ENCODE measurements around the gene DOCK4. TPM values are rescaled to one million over a fixed set of nuclear protein-coding genes. Genes with fewer than 3 reads are reported as not detected.

DOCK4 gene
- total and polyA plus RNA-seq, 2 donors from 2014 or later, result 3.2 to 38.9 TPM

GRCh38 chr7:111927353-111928019 lies 278.7 kb downstream of the DOCK4 start:
- no peak for TF ChIP-seq CTCF (IDR thresholded peaks at IDR 0.05; ENCODE audit: borderline replicate concordance, extremely low read depth, insufficient read depth)
- H3K9ac ChIP-seq (ENCODE audit: low read length in 3 of 3), result no peak overlapping the region

GRCh38 chr7:111920329-111920728 lies 285.9 kb downstream of the DOCK4 start:
- Histone ChIP-seq H3K4me3 (ENCODE audit: low read length in 3 of 3) (no peak overlapping the region), H3K9ac (ENCODE audit: low read length in 3 of 3) (no peak overlapping the region), H3K27ac (ENCODE audit: low read depth in 2 of 2, low read length in 2 of 2) (no peak overlapping the region), H3K36me3 (ENCODE audit: control insufficient read depth in 2 of 3, insufficient read depth in 3 of 3, low read length in 3 of 3) (no peaks in the 10 kb centered on the region), H3K9me3 (ENCODE audit: control insufficient read depth in 2 of 3, insufficient read depth in 1 of 3, low read length in 3 of 3) (no peaks in the 10 kb centered on the region), H3K4me1 (ENCODE audit: control insufficient read depth in 2 of 3, insufficient read depth in 2 of 3, low read depth in 1 of 3, low read length in 3 of 3) (no peaks in the 10 kb centered on the region), H3K27me3 (ENCODE audit: control insufficient read depth, insufficient read depth, low read length) (no peaks in the 10 kb centered on the region)
- DNase-seq (no peak), FAIRE-seq (no peak)
- TF ChIP-seq CTCF (IDR thresholded peaks at IDR 0.05; ENCODE audit: borderline replicate concordance, extremely low read depth, insufficient read depth), result no peak
- intact Hi-C loops (cut with DNase I), result no loop called here

More at GRCh38 chr7:111927353-111928019, 278.7 kb downstream of the DOCK4 start:
- Histone ChIP-seq H3K4me3 (ENCODE audit: low read length in 3 of 3) (no peak overlapping the region), H3K27ac (ENCODE audit: low read depth in 2 of 2, low read length in 2 of 2) (no peak overlapping the region), H3K9me3 (ENCODE audit: control insufficient read depth in 2 of 3, insufficient read depth in 1 of 3, low read length in 3 of 3) (no peaks in the 10 kb centered on the region), H3K27me3 (ENCODE audit: control insufficient read depth, insufficient read depth, low read length) (no peaks in the 10 kb centered on the region), H3K4me1 (ENCODE audit: control insufficient read depth in 2 of 3, insufficient read depth in 2 of 3, low read depth in 1 of 3, low read length in 3 of 3) (no peaks in the 10 kb centered on the region), H3K36me3 (ENCODE audit: control insufficient read depth in 2 of 3, insufficient read depth in 3 of 3, low read length in 3 of 3) (no peaks in the 10 kb centered on the region)
- intact Hi-C loops (cut with DNase I), result no loop called here
- DNase-seq, result no peak
- no peak for FAIRE-seq

- Histone ChIP-seq H3K27me3 (ENCODE audit: control insufficient read depth, insufficient read depth, low read length) (no peaks in the 10 kb centered on the region), H3K4me3 (ENCODE audit: low read length in 3 of 3) (no peak overlapping the region), H3K9me3 (ENCODE audit: control insufficient read depth in 2 of 3, insufficient read depth in 1 of 3, low read length in 3 of 3) (no peaks in the 10 kb centered on the region), H3K4me1 (ENCODE audit: control insufficient read depth in 2 of 3, insufficient read depth in 2 of 3, low read depth in 1 of 3, low read length in 3 of 3) (no peaks in the 10 kb centered on the region), H3K27ac (ENCODE audit: low read depth in 2 of 2, low read length in 2 of 2) (no peak overlapping the region), H3K36me3 (ENCODE audit: control insufficient read depth in 2 of 3, insufficient read depth in 3 of 3, low read length in 3 of 3) (no peaks in the 10 kb centered on the region), H3K9ac (ENCODE audit: low read length in 3 of 3) (no peak overlapping the region)
- TF ChIP-seq CTCF (IDR thresholded peaks at IDR 0.05; ENCODE audit: borderline replicate concordance, extremely low read depth, insufficient read depth), result no peak
- no peak for DNase-seq
- intact Hi-C loops (cut with DNase I), result no loop called here
- no peak for FAIRE-seq
Observed at GRCh38 chr7:111919631-111920179, 286.5 kb downstream of the DOCK4 start.

All from kidney (tissue), 14 donors.